Stimulated activated CD8-positive, alpha-beta memory T cell treated with anti-CD3 and anti-CD28 coated beads, Interleukin-12 subunit alpha, Interleukin-12 subunit beta, amount 100 ng/mL, for 24 hours (primary cell): ENCODE data around the gene SPDYE4.
A peak's percentile ranks its signal among the peaks of the same experiment; 100 is the strongest.

Source experiments
- DNase-seq: peaks from one replicate; pipeline ENCODE4 v3.0.0-alpha.2; 2020; ENCODE audit errors: extremely low read depth

Gene SPDYE4

DNA sequence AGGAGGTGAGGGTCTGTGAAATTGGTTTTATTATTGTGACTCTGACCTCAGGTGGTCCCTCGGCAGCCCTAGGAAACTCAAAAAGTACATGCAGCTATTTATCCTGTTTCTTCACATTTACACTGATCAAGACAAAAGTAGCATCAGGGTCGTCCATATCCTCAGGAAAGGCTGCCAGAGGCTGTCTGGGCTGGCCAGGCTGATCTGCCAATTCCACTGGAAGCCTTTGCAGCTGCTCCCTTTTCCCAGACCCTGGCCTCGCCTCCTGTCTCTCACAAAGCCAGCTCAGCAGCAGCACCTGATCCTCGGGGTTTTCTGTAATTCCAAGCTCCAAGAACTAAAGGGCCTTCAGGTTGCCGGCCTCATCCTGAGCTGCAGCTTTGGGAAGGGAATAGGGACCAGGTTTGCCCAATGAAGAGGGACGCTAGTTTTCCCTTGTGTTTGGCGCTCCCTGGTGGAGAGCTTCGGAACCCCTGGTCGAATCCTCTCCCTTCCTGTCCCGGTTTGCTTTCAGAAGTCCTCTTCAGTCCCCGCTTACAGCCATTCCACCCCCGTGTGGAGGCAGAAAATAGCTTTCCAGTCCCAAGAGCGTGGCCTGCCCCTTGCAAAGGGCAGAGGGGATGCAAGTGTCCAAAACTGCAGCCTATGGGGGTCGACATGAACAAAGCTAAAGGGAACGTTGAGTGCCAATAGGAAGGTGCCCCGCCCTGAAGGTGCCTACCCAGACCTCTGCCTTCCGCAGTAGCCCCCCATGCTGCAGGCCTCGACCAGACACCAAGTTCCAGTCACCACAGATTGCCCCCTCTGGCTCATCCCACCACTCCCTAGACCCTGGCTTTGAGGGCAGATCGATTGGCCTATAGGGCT is 27.4 kb upstream of the SPDYE4 start:
- peak; percentile 22 for DNase-seq

GRCh38 chr17:8782176-8782575 is 23.8 kb upstream of the SPDYE4 start:
- DNase-seq = no peak

DNA sequence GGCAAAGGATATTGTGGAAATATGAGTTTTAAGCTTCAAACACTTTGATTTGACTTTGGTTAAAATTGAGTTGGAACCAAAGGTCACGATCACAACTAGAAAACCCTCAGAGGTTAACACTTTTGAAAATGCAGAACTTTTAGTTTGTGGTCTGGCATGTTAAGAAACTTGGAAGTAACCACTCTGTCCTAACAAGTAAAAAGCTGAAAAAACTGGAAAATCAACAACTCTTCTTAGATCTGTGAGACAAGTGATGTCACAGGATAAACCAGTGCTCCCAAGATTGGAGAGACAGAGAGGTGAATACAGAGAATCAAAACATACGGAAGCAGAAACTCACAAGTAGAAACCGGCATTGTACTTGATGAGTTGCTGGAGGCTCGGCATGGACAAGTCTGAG is 23.4 kb upstream of the SPDYE4 start:
- DNase-seq = no peak

DNA sequence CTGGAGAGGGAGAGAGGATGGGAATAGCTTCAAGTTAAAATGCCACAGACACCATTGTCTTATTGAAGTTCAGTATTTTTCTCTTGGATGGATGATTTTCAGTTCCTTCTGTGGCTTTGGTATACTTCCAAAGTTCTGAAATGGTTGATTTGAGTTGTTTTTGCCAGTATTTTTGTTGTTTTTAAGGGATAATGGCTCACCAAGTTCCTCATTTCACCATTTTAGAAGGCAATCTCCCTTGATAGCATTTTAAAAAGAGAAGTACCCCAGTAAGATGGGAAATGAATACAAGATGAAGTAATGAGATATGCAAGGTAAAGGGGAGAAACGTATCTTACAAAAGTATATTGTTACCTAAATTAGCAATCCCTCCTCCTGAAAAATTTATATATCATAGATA is 18.5 kb upstream of the SPDYE4 start:
- DNase-seq = no peak

- no peak for DNase-seq
These were observed 17.9 kb upstream of the SPDYE4 start for GRCh38 chr17:8776248-8776647.

- no peak for DNase-seq
These were observed 8.4 kb upstream of the SPDYE4 start for GRCh38 chr17:8766731-8767130.

DNA sequence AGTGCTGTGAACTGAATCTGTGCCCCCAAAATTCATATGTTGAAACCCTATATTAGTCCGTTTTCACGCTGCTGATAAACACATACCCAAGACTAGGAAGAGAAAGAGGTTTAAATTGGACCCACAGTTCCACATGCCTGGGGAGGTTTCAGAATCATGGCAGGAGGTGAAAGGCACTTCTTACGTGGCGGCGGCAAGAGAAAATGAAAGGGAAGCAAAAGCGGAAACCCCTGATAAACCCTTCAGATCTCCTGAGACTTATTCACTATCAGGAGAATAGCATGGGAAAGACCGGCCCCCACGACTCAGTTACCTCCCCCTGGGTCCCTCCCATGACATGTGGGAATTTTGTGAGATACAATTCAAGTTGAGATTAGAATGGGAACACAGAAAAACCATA is 3.7 kb upstream of the SPDYE4 start:
- no peak for DNase-seq

DNA sequence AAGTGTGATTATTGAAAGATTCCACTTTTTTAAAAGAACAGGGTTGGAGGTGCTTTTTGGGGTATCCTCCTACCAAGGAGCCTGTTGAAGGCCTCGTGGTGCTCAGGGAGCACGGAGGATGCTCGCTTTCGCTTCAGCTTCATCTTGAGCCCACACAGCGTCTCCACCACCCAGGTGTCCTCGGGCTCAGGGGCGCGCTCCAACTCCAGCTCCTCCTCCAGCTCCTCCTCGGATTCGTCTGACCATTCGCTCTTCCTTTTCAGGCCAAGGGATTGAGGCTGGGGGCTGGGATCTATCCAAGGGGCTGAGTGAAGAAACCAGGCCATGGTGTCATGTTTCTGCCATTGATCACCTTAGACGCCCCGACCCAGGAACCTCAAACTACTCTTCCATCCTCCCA is 1.2 kb downstream of the SPDYE4 start:
- DNase-seq = no peak

DNA sequence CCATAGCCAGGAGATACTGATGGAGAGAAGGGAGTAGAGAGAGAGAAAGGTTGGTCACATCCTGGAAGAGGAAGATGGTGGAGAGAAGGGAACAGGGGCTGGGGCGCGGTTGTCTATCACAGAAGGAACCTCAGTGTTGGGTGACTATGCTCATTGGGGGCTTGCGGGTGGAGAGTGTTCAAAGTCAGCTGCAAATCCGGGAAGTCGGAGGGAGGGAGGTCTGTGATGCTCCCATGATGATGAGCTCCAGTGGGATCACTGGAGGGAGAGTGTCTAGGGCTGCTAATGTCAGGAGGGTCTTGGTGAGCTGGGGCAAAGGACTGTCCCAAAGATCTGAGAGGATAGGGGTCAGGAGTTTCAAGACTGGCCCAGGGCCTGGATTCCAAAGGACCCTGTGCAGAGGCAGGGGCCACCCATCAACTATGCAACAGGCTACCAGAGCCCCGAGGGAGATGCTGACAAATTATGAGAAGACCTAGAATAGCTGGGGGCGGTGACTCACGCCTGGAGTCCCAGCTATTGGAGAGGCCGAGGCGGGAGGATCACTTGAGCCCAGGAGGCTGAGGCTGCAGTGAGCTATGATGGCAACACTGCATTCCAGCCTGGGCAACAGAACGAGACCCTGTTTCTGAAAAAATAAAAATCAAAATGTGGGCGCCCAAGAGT is 2.6 kb downstream of the SPDYE4 start:
- DNase-seq = no peak

DNA sequence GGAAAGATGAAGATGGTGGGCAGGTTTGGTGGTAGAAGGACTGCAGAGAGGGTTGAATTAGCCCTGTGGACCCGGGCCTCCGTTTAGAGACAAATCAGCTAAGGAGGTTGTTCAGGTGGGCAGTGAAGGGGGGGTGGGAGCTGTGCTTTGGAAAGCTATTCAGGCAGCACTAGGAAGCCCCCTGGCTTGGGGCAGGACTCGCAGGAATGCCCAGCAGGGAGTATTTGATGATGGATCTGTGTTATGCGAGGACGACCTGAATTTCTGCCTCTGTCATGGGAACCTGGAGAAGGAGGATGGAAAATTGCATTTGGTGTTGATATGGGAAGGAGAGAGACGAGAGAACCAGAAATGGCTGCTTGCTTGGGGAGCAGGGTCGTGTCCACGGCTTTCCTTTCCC is 3.5 kb downstream of the SPDYE4 start:
- DNase-seq = no peak

DNA sequence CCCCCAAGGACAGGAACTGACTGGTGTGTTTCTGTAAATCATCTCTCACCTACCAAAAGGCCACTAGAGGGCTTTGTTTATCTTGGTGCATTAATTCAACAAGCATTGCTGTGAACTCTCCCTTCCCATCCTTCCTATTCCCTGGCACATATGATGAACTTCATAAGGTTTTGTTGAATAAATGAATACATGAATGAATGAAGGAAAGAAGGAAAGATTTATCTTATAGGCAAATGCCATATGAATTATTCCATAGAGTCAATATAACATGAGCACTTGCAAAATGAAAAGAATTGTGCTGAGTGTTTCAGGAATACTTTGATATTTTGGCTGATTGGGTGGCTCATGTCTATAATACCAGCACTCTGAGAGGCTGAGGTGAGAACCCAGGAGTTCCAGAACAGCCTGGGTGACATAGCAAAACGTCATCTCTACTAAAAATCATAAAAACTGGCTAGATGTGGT is 4.3 kb downstream of the SPDYE4 start:
- DNase-seq = no peak

DNA sequence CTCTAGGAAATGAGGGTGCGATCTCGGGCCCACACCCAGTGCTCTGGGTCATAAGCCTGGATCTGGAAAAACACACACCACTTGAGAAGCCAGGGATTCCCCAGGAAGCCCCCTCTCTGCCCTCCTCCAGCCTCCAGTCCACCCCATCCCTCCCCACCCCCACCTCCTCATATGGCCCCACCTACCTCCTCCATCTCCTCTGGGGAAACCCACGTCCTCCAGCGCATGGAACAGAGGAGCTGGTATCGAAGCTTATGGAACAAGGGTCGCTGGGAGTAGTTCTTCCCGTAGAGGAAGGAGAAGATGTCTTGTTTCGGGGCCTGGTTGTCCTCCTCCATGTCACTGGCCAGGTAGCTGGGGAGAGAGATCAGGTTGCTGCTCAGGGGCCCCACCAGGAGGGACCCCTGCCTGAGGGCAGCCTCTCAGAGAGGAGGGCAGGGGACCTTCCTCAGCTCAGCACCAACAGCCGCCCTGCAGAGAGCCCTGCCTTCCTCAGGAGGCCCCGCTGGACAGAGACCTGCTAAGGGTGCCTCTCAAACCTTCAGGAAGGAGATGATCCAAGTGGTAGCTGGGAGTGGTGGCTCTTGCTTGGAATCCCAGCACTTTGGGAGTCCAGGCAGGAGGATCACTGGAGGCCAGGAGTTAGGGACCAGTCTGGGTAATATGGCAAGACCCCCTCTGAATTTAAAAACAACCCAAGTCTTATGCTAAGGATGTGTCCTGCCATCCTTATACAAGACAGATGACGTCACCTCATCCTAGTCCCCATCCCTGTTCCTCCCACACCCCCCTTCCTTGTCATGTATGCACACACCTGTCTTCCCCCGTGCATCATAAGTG is 5.0 kb downstream of the SPDYE4 start:
- DNase-seq = no peak

DNA sequence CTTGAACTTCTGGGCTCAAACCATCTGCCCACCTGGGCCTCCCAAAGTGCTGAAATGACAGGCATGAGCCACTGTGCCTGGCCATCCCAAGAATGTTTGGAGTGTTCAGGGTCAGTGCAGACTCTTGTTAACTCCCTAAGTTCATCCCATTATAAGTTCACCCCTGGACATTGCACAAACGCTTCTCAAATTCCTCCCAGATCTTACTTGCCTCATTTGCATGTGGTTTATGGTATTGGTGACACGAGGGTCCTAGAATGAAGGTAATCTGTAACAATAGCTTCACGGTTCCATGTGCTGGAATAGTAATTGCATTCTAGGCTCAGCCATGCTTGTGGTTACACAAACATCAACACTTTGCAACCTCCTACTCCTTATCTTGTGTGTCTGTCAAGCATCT is 8.7 kb downstream of the SPDYE4 start:
- no peak for DNase-seq

- DNase-seq = no peak
These were observed 10.6 kb downstream of the SPDYE4 start for GRCh38 chr17:8747742-8748141.

DNA sequence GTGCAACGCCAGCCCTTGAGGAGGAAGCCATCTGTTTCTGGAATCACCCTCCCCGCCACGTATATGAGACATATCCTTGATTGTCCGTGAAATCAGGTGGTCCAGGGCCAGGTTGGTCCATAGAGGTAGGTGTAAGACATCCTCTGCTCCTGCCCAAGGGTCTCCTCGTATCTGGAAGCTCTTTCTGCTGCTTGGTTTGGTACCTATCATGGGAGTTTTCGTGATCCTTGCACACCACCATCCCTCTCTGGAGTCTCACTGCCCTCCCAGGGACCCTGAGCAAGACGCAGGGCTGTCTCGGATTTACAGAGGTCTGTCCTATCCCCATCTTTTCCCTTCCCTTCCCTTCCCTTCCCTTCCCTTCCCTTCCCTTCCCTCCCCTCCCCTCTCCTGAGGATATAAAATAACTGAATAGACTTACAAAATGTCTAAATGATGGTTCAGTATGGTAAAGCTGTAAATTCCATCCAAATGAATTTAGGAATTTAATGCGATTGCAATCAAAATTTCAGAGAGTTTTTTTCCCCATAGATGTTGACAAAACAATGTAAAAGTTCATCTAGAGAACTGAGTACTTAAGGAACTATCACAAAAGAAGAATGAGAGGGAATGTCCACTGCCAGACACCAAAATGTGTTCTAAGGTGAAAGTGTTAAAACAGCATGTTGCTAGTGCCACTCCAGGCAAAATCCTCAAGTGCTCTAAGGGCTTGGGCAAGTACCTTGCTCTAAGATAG is 11.7 kb downstream of the SPDYE4 start:
- DNase-seq = no peak

DNA sequence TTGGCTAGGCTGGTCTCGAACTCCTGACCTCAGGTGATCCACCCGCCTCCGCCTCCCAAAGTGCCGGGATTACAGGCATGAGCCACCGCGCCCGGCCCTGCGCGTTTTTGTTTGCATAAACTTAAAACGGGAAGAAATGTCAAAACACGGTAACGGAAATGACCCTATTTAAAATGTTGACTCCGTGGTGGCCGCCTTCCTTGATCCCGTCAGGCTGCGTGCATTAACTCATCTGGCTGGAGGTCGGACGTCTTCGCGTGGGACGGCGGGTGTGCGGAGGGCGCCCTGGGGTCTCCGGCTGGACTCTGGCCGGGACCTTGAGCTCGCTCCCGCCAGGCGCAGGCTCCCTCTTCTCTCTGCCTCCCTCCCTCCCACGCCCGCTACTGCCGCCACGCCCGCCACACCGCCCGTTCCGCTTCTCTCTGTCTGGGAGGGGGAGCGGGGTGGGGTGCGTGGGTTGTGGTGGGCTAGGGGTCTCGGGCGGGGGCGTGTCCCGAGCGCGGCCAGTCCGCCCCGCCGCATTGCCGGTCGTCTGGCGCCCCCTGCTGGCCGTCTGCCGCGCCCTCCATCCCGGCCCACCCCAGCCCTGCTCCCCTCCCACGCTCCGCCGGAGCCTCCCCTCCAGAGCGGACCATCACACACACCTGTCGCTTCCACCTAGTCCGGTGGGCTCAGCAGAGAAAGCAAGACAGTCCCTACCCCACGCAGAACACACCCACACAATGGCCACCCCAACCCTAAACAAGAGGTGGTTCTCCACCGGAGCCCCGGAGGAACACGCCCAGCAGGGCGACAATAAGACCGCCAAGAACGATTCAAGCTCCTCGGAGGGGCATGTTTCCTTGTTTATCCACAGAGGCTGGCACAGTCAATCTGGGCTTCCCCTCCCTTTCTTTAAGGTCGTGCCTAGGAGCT is 12.5 kb downstream of the SPDYE4 start:
- peak; percentile 45 for DNase-seq

DNA sequence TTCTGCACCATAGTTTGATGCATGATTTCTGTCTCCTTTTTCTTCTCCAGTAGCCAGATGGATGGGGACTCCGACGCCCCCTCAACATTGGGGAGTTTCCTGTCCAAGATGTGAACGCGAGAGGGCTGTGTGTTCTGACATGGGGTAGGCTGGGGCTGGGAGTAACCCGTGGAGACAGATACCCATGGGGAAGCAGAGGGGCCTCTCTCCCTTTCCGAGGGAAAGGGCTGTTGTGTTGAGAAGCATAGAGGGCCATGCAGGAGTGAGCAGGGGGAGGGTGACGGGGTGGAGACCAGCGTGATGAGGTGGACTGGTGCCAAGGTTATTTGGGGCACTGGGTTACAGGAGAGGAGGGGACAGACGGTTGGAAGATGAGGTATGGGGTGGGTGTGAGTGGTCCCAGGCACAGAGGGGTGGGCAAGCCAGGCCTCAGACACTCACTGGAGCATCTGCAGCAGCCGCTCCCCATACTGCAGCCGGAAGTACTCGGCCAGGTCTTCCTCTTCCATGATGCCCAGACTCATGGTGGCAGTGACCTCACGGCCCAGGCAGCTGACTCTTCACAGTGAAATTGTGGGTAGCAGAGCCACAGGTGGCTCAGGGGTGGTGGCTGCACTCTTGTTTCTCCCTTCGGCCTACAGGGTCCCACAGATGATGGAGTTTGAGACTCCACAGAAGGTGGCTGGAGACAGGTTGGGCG is 14.1 kb downstream of the SPDYE4 start:
- no peak for DNase-seq

DNA sequence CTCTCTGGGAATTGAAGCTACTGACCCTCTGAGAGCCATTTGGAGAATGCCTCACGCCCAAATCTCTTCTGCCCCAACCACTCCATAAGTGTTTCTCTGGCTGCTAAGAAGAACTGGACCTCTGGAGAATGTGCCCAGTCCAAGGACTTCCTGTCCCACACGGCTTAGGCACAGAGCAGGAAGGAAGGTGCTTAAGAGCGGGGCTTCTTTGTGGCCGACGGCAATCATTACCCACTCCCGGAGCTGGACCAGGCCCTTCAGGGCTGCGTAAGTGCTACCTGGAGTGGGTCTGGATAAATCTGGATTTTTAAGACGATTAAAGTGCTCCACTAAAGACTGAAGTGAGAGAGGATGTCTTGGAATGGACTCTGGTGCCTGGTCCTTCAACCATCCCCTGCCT is 15.5 kb downstream of the SPDYE4 start:
- DNase-seq = no peak

- DNase-seq = no peak
These were observed 16.1 kb downstream of the SPDYE4 start for GRCh38 chr17:8742274-8742673.

- no peak for DNase-seq
These were observed 16.6 kb downstream of the SPDYE4 start for GRCh38 chr17:8741771-8742170.
